ENCODE measurements around the gene MRPL36. TPM values are rescaled to one million over a fixed set of nuclear protein-coding genes. Genes with fewer than 3 reads are reported as not detected.
A peak's percentile ranks its signal among the peaks of the same experiment; 100 is the strongest.

MRPL36 gene
- total and polyA plus RNA-seq, 3 experiments from 2014 or later: 80.1 to 97.3 (median 95.4) TPM

- Histone ChIP-seq H3K36me3 (ENCODE audit: insufficient read depth, low read length) (no peaks in the 10 kb centered on the region), H3K27me3 (ENCODE audit: insufficient read depth, low read length, poor library complexity, severe bottlenecking) (no peaks in the 10 kb centered on the region), H3K4me1 (ENCODE audit: insufficient read depth, low read length) (no peaks in the 10 kb centered on the region), H3K27ac (ENCODE audit: low read depth, low read length) (no peak overlapping the region), H3K9me3 (ENCODE audit: low read length) (no peaks in the 10 kb centered on the region), H3K4me3 (ENCODE audit: low read length) (no peak overlapping the region)
- POLR2A ChIA-PET: no interaction called here
- Mint-ChIP-seq H3K4me1 (no peaks in the 10 kb centered on the region), H3K9me3 (no peaks in the 10 kb centered on the region), H3K36me3 (no peaks in the 10 kb centered on the region), H3K27me3 (peaks cover 2 to 22% of the 10 kb centered on the region in 2 donors), H3K27ac (no peak overlapping the region), H3K4me3 (no peak overlapping the region)
- CTCF ChIA-PET: no interaction called here
- DNase-seq: no peak
Observed at GRCh38 chr5:1751026-1751863, 48.4 kb downstream of the MRPL36 start.

GRCh38 chr5:1750469-1750868 is 49.2 kb downstream of the MRPL36 start:
- no peaks in the 10 kb centered on the region for H3K36me3 Mint-ChIP-seq
- DNase-seq: no peak
- no peaks in the 10 kb centered on the region for H3K9me3 Mint-ChIP-seq

GRCh38 chr5:1749346-1750124 is 50.1 kb downstream of the MRPL36 start:
- POLR2A ChIA-PET: no interaction called here
- H3K27ac ChIP-seq (ENCODE audit: low read depth, low read length): no peak overlapping the region
- Mint-ChIP-seq H3K36me3 (no peaks in the 10 kb centered on the region), H3K27me3 (peaks cover 2 to 25% of the 10 kb centered on the region in 2 donors), H3K9me3 (no peaks in the 10 kb centered on the region), H3K4me3 (no peak overlapping the region), H3K27ac (no peak overlapping the region), H3K4me1 (no peaks in the 10 kb centered on the region)
- CTCF ChIA-PET: no interaction called here
- no peaks in the 10 kb centered on the region for H3K9me3 ChIP-seq (ENCODE audit: low read length)
- H3K36me3 ChIP-seq (ENCODE audit: insufficient read depth, low read length): no peaks in the 10 kb centered on the region
- no peak for DNase-seq
- no peaks in the 10 kb centered on the region for H3K4me1 ChIP-seq (ENCODE audit: insufficient read depth, low read length)
- no peak overlapping the region for H3K4me3 ChIP-seq (ENCODE audit: low read length)
- no peaks in the 10 kb centered on the region for H3K27me3 ChIP-seq (ENCODE audit: insufficient read depth, low read length, poor library complexity, severe bottlenecking)

More at GRCh38 chr5:1750469-1750868, 49.2 kb downstream of the MRPL36 start:
- ChIA-PET CTCF (no interaction called here), POLR2A (no interaction called here)
- H3K9me3 ChIP-seq (ENCODE audit: low read length): no peaks in the 10 kb centered on the region
- no peak overlapping the region for H3K4me3 ChIP-seq (ENCODE audit: low read length)
- no peak overlapping the region for H3K27ac Mint-ChIP-seq
- H3K27me3 Mint-ChIP-seq: peaks cover 2 to 26% of the 10 kb centered on the region in 2 donors
- no peaks in the 10 kb centered on the region for H3K36me3 ChIP-seq (ENCODE audit: insufficient read depth, low read length)
- no peaks in the 10 kb centered on the region for H3K4me1 Mint-ChIP-seq
- H3K4me3 Mint-ChIP-seq: no peak overlapping the region
- H3K4me1 ChIP-seq (ENCODE audit: insufficient read depth, low read length): no peaks in the 10 kb centered on the region
- H3K27ac ChIP-seq (ENCODE audit: low read depth, low read length): no peak overlapping the region
- no peaks in the 10 kb centered on the region for H3K27me3 ChIP-seq (ENCODE audit: insufficient read depth, low read length, poor library complexity, severe bottlenecking)

- Histone ChIP-seq H3K27ac (ENCODE audit: low read depth, low read length) (no peak overlapping the region), H3K27me3 (ENCODE audit: insufficient read depth, low read length, poor library complexity, severe bottlenecking) (no peaks in the 10 kb centered on the region), H3K4me1 (ENCODE audit: insufficient read depth, low read length) (no peaks in the 10 kb centered on the region), H3K9me3 (ENCODE audit: low read length) (no peaks in the 10 kb centered on the region), H3K4me3 (ENCODE audit: low read length) (no peak overlapping the region), H3K36me3 (ENCODE audit: insufficient read depth, low read length) (no peaks in the 10 kb centered on the region)
- POLR2A ChIA-PET: no interaction called here
- CTCF ChIA-PET: no interaction called here
- peak in 1 of 5 donors; percentile 7 for DNase-seq
- Mint-ChIP-seq H3K27me3 (peaks cover 5 to 27% of the 10 kb centered on the region in 2 donors), H3K4me1 (no peaks in the 10 kb centered on the region), H3K36me3 (no peaks in the 10 kb centered on the region), H3K9me3 (no peaks in the 10 kb centered on the region), H3K27ac (no peak overlapping the region), H3K4me3 (no peak overlapping the region)
Observed at GRCh38 chr5:1748845-1749244, 50.8 kb downstream of the MRPL36 start.

Other genes starting within 250 kb of the MRPL36 start
- 10 to 100 TPM; 43.4 to 44.2 TPM for gene NDUFS6, start 1.6 kb upstream of the MRPL36 start, total RNA-seq
- 83.7 TPM for gene NDUFS6, start 1.6 kb upstream of the MRPL36 start, polyA plus RNA-seq
- not detected for gene IRX4, start 83.1 kb upstream of the MRPL36 start, total RNA-seq
- not detected for gene IRX4, start 83.1 kb upstream of the MRPL36 start, polyA plus RNA-seq

Measured in CD8-positive, alpha-beta memory T cell (primary cell).